RWPE1 (cell line): ENCODE results near the gene RIOX2.
"Not testable (repeated sequence)": the region's sequence is repeated elsewhere in the genome, so short reads cannot be mapped to it uniquely, and the experiment has no call there.

Experiments
- CTCF ChIA-PET: fragments of 350-600 bp; sonication (Branson Sonifier 250); formaldehyde crosslinking; extraction: SDS; loops from one replicate; lab custom pipeline; 2021; lab: Yijun Ruan, JAX
- POLR2A ChIA-PET: fragments of 400-600 bp; formaldehyde crosslinking; extraction: SDS; loops from one replicate; lab custom pipeline; 2020; ENCODE audit warnings: antibody characterized with exemption; ENCODE audit not compliant: low non-redundant PET; lab: Yijun Ruan, JAX
- DNase-seq: peaks from one replicate; pipeline ENCODE4 v3.0.0; 2012; ENCODE audit warnings: low spot score
- H3K27ac ChIP-seq: fragments of 450-650 bp; 2 replicates; pipeline ENCODE4 v1.5.1; 2017
- CTCF ChIP-seq: fragments of 450-650 bp; conservative IDR thresholded peaks from 2 replicates; pipeline ENCODE4 v1.5.1; 2017; ENCODE audit warnings: low read depth, mild to moderate bottlenecking

The RIOX2 gene

DNA sequence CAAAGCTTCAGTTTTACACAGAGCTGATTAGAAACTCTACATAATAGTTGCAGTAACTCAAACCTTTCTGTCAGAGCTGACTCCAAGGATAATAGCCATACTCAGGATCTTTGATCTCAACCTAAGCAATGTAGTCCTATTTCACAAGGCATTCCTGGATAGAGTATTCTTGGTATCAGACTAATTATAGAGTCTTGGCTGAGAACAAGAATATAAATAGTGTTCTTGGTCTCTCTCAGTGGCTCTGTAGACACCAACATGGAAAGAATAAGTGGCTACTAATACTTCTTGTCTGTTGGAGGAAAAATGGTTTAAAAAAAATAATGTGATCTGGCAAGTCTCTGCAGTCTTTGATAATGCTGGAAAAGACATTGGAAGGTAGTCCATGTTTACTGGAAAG is 55.7 kb downstream of the RIOX2 start:
- ChIA-PET CTCF (interaction anchor here (0.7 kb wide), 1 partner anchor 36 kb away, joined by 4 read pairs; no protein-coding TSS in a partner anchor), POLR2A (no interaction called here)
- DNase-seq: no peak
- no peak for TF ChIP-seq CTCF
- H3K27ac ChIP-seq: no peak overlapping the region

GRCh38 chr3:97914388-97914787 is 57.8 kb downstream of the RIOX2 start:
- CTCF ChIA-PET: no interaction called here
- no peak for TF ChIP-seq CTCF
- POLR2A ChIA-PET: no interaction called here
- no peak overlapping the region for H3K27ac ChIP-seq
- peak; percentile 67 for DNase-seq

DNA sequence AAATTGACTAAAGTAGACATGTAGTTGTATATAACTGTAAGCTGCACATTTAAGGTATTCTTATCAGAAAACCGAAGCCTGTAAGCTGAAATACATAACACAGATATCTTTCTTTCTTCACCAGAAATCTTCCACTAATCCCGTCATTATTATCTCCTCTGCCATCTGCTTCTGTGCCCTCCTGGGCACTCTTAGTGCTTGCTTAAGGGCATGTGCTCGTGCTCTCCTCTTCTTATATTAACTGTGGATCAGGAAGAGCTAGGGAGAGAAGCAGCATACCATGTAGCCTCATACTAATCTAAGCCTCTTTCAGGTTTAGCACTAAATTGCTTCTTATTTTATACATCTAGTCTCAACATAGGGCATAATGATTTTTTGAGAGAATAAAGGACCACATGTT is 60.8 kb downstream of the RIOX2 start:
- CTCF ChIA-PET: no interaction called here
- POLR2A ChIA-PET: no interaction called here
- DNase-seq: no peak
- no peak for TF ChIP-seq CTCF
- H3K27ac ChIP-seq: no peak overlapping the region

- ChIA-PET POLR2A (no interaction called here), CTCF (no interaction called here)
- TF ChIP-seq CTCF: no peak
- H3K27ac ChIP-seq: no peak overlapping the region
- no peak for DNase-seq
These were observed 61.3 kb downstream of the RIOX2 start for GRCh38 chr3:97910931-97911351.

- CTCF ChIA-PET, DNase-seq, POLR2A ChIA-PET: not testable (repeated sequence)
- peak overlapping the region; percentile 40 for H3K27ac ChIP-seq
These were observed 61.9 kb downstream of the RIOX2 start for GRCh38 chr3:97910236-97910831.

DNA sequence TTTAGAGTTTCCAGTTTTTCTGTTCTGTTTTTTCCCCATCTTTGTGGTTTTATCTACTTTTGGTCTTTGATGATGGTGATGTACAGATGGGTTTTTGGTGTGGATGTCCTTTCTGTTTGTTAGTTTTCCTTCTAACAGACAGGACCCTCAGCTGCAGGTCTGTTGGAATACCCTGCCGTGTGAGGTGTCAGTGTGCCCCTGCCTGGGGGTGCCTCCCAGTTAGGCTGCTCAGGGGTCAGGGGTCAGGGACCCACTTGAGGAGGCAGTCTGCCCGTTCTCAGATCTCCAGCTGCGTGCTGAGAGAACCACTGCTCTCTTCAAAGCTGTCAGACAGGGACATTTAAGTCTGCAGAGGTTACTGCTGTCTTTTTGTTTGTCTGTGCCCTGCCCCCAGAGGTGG is 62.4 kb downstream of the RIOX2 start:
- POLR2A ChIA-PET, DNase-seq: not testable (repeated sequence)

GRCh38 chr3:97901313-97902248 is 70.7 kb downstream of the RIOX2 start:
- CTCF ChIA-PET: interaction anchor here (0.5 to 0.6 kb wide), 2 partner anchors 25 to 121 kb away, joined by 3 to 4 read pairs; no protein-coding TSS in a partner anchor
- TF ChIP-seq CTCF: no peak
- no peak for DNase-seq
- H3K27ac ChIP-seq: no peak overlapping the region
- POLR2A ChIA-PET: no interaction called here

More for the DNA sequence above, 62.4 kb downstream of the RIOX2 start:
- CTCF ChIA-PET: not testable (repeated sequence)
- H3K27ac ChIP-seq: peak overlapping the region; percentile 40
